Dendritic cell treated with granulocyte-macrophage colony-stimulating factor and Interleukin-4, amounts not matched to agents 40 ng/mL and 50 ng/mL, for 4 days (primary cell): ENCODE results near the gene BET1L.
"Not testable (repeated sequence)": the region's sequence is repeated elsewhere in the genome, so short reads cannot be mapped to it uniquely, and the experiment has no call there.

Experiments
- H3K27ac Mint-ChIP-seq: one replicate; pipeline ENCODE4 v1.8.0; 2022; ENCODE audit warnings: mild to moderate bottlenecking, mixed read lengths
- H3K27me3 Mint-ChIP-seq: one replicate; pipeline ENCODE4 v1.8.0; 2022; ENCODE audit warnings: mild to moderate bottlenecking, mixed read lengths
- H3K36me3 Mint-ChIP-seq: one replicate; pipeline ENCODE4 v1.8.0; 2022; ENCODE audit warnings: low read depth, mixed read lengths
- H3K4me1 Mint-ChIP-seq: one replicate; pipeline ENCODE4 v1.8.0; 2022; ENCODE audit warnings: low read depth, mixed read lengths
- H3K4me3 Mint-ChIP-seq: one replicate; pipeline ENCODE4 v1.8.0; 2022; ENCODE audit warnings: mild to moderate bottlenecking, moderate library complexity, mixed read lengths
- H3K9me3 Mint-ChIP-seq: one replicate; pipeline ENCODE4 v1.8.0; 2022; ENCODE audit warnings: mixed read lengths
- intact Hi-C: fragments of 100-400 bp; cut with micrococcal nuclease; formaldehyde crosslinking; loops from one replicate; pipeline ENCODE4 v1.15.0; 2022

Gene BET1L

GRCh38 chr11:202490-202889 is 4.7 kb downstream of the BET1L start:
- Mint-ChIP-seq H3K27me3 (peaks cover 5% of the 10 kb centered on the region), H3K4me1 (peaks cover 53% of the 10 kb centered on the region), H3K36me3 (peaks cover 61% of the 10 kb centered on the region), H3K9me3 (no peaks in the 10 kb centered on the region), H3K4me3 (no peak overlapping the region), H3K27ac (peak overlapping the region; percentile 78)
- intact Hi-C loops, result loop anchor here (5.0 to 10.0 kb wide), 2 partner anchors 155 to 302 kb away; partner anchors contain the start of gene RNH1

- Mint-ChIP-seq H3K4me1 (peaks cover 53% of the 10 kb centered on the region), H3K27ac (peak overlapping the region; percentile 78), H3K9me3 (no peaks in the 10 kb centered on the region), H3K36me3 (peaks cover 56% of the 10 kb centered on the region), H3K4me3 (no peak overlapping the region), H3K27me3 (peaks cover 8% of the 10 kb centered on the region)
- intact Hi-C loops, result loop anchor here (5.0 to 10.0 kb wide), 2 partner anchors 155 to 303 kb away; partner anchors contain the start of gene RNH1
These were observed 5.2 kb downstream of the BET1L start for GRCh38 chr11:201966-202365.

- peaks cover 42% of the 10 kb centered on the region for H3K36me3 Mint-ChIP-seq
- H3K9me3 Mint-ChIP-seq, result no peaks in the 10 kb centered on the region
- H3K27ac Mint-ChIP-seq, result no peak overlapping the region
- peaks cover 40% of the 10 kb centered on the region for H3K4me1 Mint-ChIP-seq
- no peak overlapping the region for H3K4me3 Mint-ChIP-seq
- peaks cover 11% of the 10 kb centered on the region for H3K27me3 Mint-ChIP-seq
- intact Hi-C loops, result loop anchor here (5.0 to 10.0 kb wide), 2 partner anchors 157 to 304 kb away; partner anchors contain the start of gene RNH1
These were observed 6.8 kb downstream of the BET1L start for GRCh38 chr11:200224-201003.

- Mint-ChIP-seq H3K9me3 (no peaks in the 10 kb centered on the region), H3K4me1 (peaks cover 37% of the 10 kb centered on the region)
These were observed 7.4 kb downstream of the BET1L start for GRCh38 chr11:199782-200181.

GRCh38 chr11:199004-199581 is 8.1 kb downstream of the BET1L start:
- H3K4me3 Mint-ChIP-seq, result no peak overlapping the region
- H3K27me3 Mint-ChIP-seq, result peaks cover 13% of the 10 kb centered on the region
- H3K36me3 Mint-ChIP-seq, result peaks cover 29% of the 10 kb centered on the region
- no peaks in the 10 kb centered on the region for H3K9me3 Mint-ChIP-seq
- peaks cover 30% of the 10 kb centered on the region for H3K4me1 Mint-ChIP-seq
- no peak overlapping the region for H3K27ac Mint-ChIP-seq
- intact Hi-C loops, result no loop called here

More at GRCh38 chr11:199782-200181, 7.4 kb downstream of the BET1L start:
- Mint-ChIP-seq H3K27ac (no peak overlapping the region), H3K36me3 (peaks cover 36% of the 10 kb centered on the region), H3K4me3 (no peak overlapping the region), H3K27me3 (peaks cover 11% of the 10 kb centered on the region)
- intact Hi-C loops, result loop anchor here (5.0 to 10.0 kb wide), 2 partner anchors 158 to 305 kb away; partner anchors contain the start of gene RNH1

GRCh38 chr11:198236-198806 is 8.9 kb downstream of the BET1L start:
- Mint-ChIP-seq H3K27ac (no peak overlapping the region), H3K27me3 (peaks cover 21% of the 10 kb centered on the region), H3K9me3 (no peaks in the 10 kb centered on the region), H3K4me3 (no peak overlapping the region), H3K4me1 (peaks cover 22% of the 10 kb centered on the region), H3K36me3 (peaks cover 21% of the 10 kb centered on the region)
- intact Hi-C loops, result no loop called here

GRCh38 chr11:197741-198235 is 9.4 kb downstream of the BET1L start:
- Mint-ChIP-seq H3K36me3 (peaks cover 16% of the 10 kb centered on the region), H3K27ac (no peak overlapping the region), H3K9me3 (no peaks in the 10 kb centered on the region), H3K27me3 (peaks cover 21% of the 10 kb centered on the region), H3K4me3 (no peak overlapping the region), H3K4me1 (peaks cover 17% of the 10 kb centered on the region)
- intact Hi-C loops, result no loop called here

GRCh38 chr11:196786-197731 is 10.1 kb downstream of the BET1L start:
- no peak overlapping the region for H3K27ac Mint-ChIP-seq
- peaks cover 15% of the 10 kb centered on the region for H3K36me3 Mint-ChIP-seq
- intact Hi-C loops, result no loop called here

GRCh38 chr11:193481-193880 is 13.7 kb downstream of the BET1L start:
- H3K36me3 Mint-ChIP-seq, H3K27ac Mint-ChIP-seq, H3K9me3 Mint-ChIP-seq, H3K4me3 Mint-ChIP-seq, H3K4me1 Mint-ChIP-seq, intact Hi-C loops: not testable (repeated sequence)
- peaks cover 22% of the 10 kb centered on the region for H3K27me3 Mint-ChIP-seq

More at GRCh38 chr11:196786-197731, 10.1 kb downstream of the BET1L start:
- H3K27me3 Mint-ChIP-seq, result peaks cover 21% of the 10 kb centered on the region
- no peak overlapping the region for H3K4me3 Mint-ChIP-seq
- peaks cover 13% of the 10 kb centered on the region for H3K4me1 Mint-ChIP-seq
- no peaks in the 10 kb centered on the region for H3K9me3 Mint-ChIP-seq

- H3K27ac Mint-ChIP-seq, H3K9me3 Mint-ChIP-seq, H3K4me3 Mint-ChIP-seq, H3K4me1 Mint-ChIP-seq, H3K36me3 Mint-ChIP-seq, intact Hi-C loops: not testable (repeated sequence)
- H3K27me3 Mint-ChIP-seq, result peaks cover 17% of the 10 kb centered on the region
These were observed 14.5 kb downstream of the BET1L start, which contains the start of gene SCGB1C1 for GRCh38 chr11:192674-193128. TSS of gene SCGB1C1 (plus strand) at chr11:193078. CDS start at chr11:193100, 22 bp downstream.

- H3K27me3 Mint-ChIP-seq, result peaks cover 14% of the 10 kb centered on the region
- H3K9me3 Mint-ChIP-seq, H3K4me3 Mint-ChIP-seq, H3K4me1 Mint-ChIP-seq, H3K27ac Mint-ChIP-seq, intact Hi-C loops, H3K36me3 Mint-ChIP-seq: not testable (repeated sequence)
These were observed 15.4 kb downstream of the BET1L start for GRCh38 chr11:191490-192478.

- H3K4me3 Mint-ChIP-seq, intact Hi-C loops, H3K4me1 Mint-ChIP-seq, H3K27ac Mint-ChIP-seq, H3K36me3 Mint-ChIP-seq, H3K9me3 Mint-ChIP-seq: not testable (repeated sequence)
- peaks cover 11% of the 10 kb centered on the region for H3K27me3 Mint-ChIP-seq
These were observed 16.7 kb downstream of the BET1L start for GRCh38 chr11:190546-190945.
